WTC11 (cell line): Measurements from ENCODE around the gene ZDHHC17.

Experiments
- AR ChIP-seq: fragments of 250-450 bp; sonication (Bioruptor Pico); IDR thresholded peaks from 2 replicates; pipeline ENCODE4 v1.9.0; 2021; ENCODE audit warnings: mild to moderate bottlenecking
- ATF1 ChIP-seq: sonication (generic); formaldehyde crosslinking; IDR thresholded peaks from 2 replicates; pipeline ENCODE4 v1.8.1; 2023; ENCODE audit warnings: mild to moderate bottlenecking, moderate library complexity, missing genetic modification reagents
- ETV6 ChIP-seq: sonication (generic); formaldehyde crosslinking; IDR thresholded peaks from 2 replicates; pipeline ENCODE4 v1.8.1; 2022; ENCODE audit warnings: mild to moderate bottlenecking, missing genetic modification reagents
- MAX ChIP-seq: sonication (generic); formaldehyde crosslinking; IDR thresholded peaks from 2 replicates; pipeline ENCODE4 v1.8.0; 2022; ENCODE audit warnings: mild to moderate bottlenecking, missing genetic modification reagents
- NR2C2 ChIP-seq: sonication (generic); formaldehyde crosslinking; IDR thresholded peaks from 2 replicates; pipeline ENCODE4 v1.8.0; 2022; ENCODE audit warnings: mild to moderate bottlenecking, missing genetic modification reagents
- SP1 ChIP-seq: sonication (generic); formaldehyde crosslinking; conservative IDR thresholded peaks from 2 replicates; pipeline ENCODE4 v1.8.1; 2022; ENCODE audit warnings: missing genetic modification reagents
- TEAD4 ChIP-seq: sonication (generic); formaldehyde crosslinking; IDR thresholded peaks from 2 replicates; pipeline ENCODE4 v1.8.0; 2022; ENCODE audit warnings: mild to moderate bottlenecking, missing genetic modification reagents
- USF1 ChIP-seq: sonication (generic); formaldehyde crosslinking; IDR thresholded peaks from 2 replicates; pipeline ENCODE4 v1.8.0; 2022; ENCODE audit warnings: mild to moderate bottlenecking, missing genetic modification reagents
- ZNF423 ChIP-seq: fragments of 250-450 bp; sonication (Bioruptor Pico); IDR thresholded peaks from 2 replicates; pipeline ENCODE4 v2.1.2; 2022; ENCODE audit warnings: mild to moderate bottlenecking, moderate library complexity
- TF ChIP-seq, protein P1 (sequence below): fragments of 200-600 bp; IDR thresholded peaks from 2 replicates; pipeline ENCODE4 v1.8.0; 2022; ENCODE audit warnings: antibody characterized with exemption
- TF ChIP-seq, protein P2 (sequence below): sonication (generic); formaldehyde crosslinking; conservative IDR thresholded peaks from 2 replicates; pipeline ENCODE4 v1.8.1; 2023; ENCODE audit warnings: mild to moderate bottlenecking, low read depth, missing genetic modification reagents, moderate library complexity
- TF ChIP-seq, protein P3 (sequence below): sonication (generic); formaldehyde crosslinking; IDR thresholded peaks from 2 replicates; pipeline ENCODE4 v1.8.1; 2023; ENCODE audit warnings: mild to moderate bottlenecking, missing genetic modification reagents, moderate library complexity

DNA sequence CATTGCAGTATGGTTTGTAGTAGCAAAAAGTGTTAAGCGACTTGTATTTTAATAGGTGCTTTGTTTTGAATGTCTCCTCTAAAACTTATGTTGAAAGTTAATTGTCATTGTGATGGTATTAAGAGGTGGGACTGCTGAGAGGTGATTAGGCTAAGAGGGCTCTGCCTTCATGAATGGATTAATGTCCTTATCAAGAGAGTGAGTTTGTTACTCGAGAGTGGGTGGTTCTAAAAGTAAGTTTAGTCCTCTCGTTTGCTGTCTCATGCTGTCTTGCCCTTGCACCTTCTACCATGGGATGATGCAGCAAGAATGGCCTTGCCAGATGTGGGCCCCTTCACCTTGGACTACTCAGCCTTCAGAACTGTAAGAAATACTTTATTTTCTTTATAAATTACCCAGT is 17.4 kb downstream of the ZDHHC17 start:
- TF ChIP-seq AR (CRISPR knock-in tag) (no peak), MAX (CRISPR knock-in tag) (no peak), ATF1 (no peak), USF1 (CRISPR knock-in tag) (no peak), ZNF423 (no peak), ETV6 (CRISPR knock-in tag) (no peak), NR2C2 (no peak), SP1 (CRISPR knock-in tag) (no peak), TEAD4 (CRISPR knock-in tag) (no peak)
- TF ChIP-seq, protein P1, sequence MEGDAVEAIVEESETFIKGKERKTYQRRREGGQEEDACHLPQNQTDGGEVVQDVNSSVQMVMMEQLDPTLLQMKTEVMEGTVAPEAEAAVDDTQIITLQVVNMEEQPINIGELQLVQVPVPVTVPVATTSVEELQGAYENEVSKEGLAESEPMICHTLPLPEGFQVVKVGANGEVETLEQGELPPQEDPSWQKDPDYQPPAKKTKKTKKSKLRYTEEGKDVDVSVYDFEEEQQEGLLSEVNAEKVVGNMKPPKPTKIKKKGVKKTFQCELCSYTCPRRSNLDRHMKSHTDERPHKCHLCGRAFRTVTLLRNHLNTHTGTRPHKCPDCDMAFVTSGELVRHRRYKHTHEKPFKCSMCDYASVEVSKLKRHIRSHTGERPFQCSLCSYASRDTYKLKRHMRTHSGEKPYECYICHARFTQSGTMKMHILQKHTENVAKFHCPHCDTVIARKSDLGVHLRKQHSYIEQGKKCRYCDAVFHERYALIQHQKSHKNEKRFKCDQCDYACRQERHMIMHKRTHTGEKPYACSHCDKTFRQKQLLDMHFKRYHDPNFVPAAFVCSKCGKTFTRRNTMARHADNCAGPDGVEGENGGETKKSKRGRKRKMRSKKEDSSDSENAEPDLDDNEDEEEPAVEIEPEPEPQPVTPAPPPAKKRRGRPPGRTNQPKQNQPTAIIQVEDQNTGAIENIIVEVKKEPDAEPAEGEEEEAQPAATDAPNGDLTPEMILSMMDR = no peak
- TF ChIP-seq, protein P2, sequence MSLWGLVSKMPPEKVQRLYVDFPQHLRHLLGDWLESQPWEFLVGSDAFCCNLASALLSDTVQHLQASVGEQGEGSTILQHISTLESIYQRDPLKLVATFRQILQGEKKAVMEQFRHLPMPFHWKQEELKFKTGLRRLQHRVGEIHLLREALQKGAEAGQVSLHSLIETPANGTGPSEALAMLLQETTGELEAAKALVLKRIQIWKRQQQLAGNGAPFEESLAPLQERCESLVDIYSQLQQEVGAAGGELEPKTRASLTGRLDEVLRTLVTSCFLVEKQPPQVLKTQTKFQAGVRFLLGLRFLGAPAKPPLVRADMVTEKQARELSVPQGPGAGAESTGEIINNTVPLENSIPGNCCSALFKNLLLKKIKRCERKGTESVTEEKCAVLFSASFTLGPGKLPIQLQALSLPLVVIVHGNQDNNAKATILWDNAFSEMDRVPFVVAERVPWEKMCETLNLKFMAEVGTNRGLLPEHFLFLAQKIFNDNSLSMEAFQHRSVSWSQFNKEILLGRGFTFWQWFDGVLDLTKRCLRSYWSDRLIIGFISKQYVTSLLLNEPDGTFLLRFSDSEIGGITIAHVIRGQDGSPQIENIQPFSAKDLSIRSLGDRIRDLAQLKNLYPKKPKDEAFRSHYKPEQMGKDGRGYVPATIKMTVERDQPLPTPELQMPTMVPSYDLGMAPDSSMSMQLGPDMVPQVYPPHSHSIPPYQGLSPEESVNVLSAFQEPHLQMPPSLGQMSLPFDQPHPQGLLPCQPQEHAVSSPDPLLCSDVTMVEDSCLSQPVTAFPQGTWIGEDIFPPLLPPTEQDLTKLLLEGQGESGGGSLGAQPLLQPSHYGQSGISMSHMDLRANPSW (CRISPR knock-in tag) = no peak
- TF ChIP-seq, protein P3, sequence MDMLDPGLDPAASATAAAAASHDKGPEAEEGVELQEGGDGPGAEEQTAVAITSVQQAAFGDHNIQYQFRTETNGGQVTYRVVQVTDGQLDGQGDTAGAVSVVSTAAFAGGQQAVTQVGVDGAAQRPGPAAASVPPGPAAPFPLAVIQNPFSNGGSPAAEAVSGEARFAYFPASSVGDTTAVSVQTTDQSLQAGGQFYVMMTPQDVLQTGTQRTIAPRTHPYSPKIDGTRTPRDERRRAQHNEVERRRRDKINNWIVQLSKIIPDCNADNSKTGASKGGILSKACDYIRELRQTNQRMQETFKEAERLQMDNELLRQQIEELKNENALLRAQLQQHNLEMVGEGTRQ (CRISPR knock-in tag) = no peak
